ENCODE results near the gene NEK7.

DNA sequence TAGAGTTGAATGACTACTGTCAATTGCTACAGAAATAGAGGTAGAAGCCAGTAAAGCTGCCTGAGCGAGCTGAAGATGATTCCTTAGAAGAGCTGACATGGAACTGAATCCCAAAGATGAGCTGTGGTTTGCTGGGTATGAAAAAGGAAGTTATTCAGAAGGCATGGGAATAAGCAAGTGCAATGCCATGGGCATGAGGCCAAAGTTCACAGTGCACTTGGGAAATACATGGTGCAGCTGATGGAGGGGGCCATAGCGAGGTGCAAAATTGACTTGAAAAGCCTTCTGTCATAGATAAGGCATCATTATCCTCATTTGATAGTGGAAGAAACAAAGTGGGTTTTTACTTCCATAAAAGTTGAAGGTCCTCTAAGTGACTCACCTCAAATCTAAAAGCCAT is 88.6 kb downstream of the NEK7 start:
- TF ChIP-seq POLR2A (IDR thresholded peaks at IDR 0.05; ENCODE audit: low read length) (no peak), GATA1 (IDR thresholded peaks at IDR 0.05; ENCODE audit: low read depth, low read length) (no peak)
